Thyroid gland (tissue), 4 donors: ENCODE data around the gene FAM149B1. TPM values are rescaled to one million over a fixed set of nuclear protein-coding genes. Genes with fewer than 3 reads are reported as not detected.

ENCODE experiments used
- DNase-seq, 2 donors: peaks; one replicate each; pipeline ENCODE4 v3.0.0-alpha.2; 2019
- H3K27ac ChIP-seq, 3 donors: fragments of 200-600 bp; sonication (generic); 1 replicate in 2 of 3; 2 replicates in 1 of 3; pipeline ENCODE4 v1.5.1; 2016 to 2019; ENCODE audit warnings: mild to moderate bottlenecking in 1 of 3, moderate library complexity in 1 of 3
- H3K27me3 ChIP-seq: fragments of 200-600 bp; sonication (generic); one replicate; pipeline ENCODE4 v1.5.1; 2019
- H3K36me3 ChIP-seq, 2 donors: fragments of 200-600 bp; sonication (generic); one replicate each; pipeline ENCODE4 v1.5.1; 2016 to 2019
- H3K4me1 ChIP-seq, 2 donors: fragments of 200-600 bp; sonication (generic); one replicate each; pipeline ENCODE4 v1.5.1; 2017 to 2019
- H3K4me3 ChIP-seq, 3 donors: fragments of 200-600 bp; sonication (generic); replicated peaks in 1 of 3; 1 replicate in 2 of 3; 2 replicates in 1 of 3; pipeline ENCODE4 v1.5.1; 2016; ENCODE audit warnings: mild to moderate bottlenecking in 1 of 3
- H3K9me3 ChIP-seq: fragments of 200-600 bp; sonication (generic); one replicate; pipeline ENCODE4 v1.5.1; 2017
- CTCF ChIP-seq, 6 experiments: fragments of 200-600 bp in 3 of 6; fragments of 450-650 bp in 3 of 6; sonication (generic) in 3 of 6; IDR thresholded peaks; one replicate each; pipeline ENCODE4 v1.5.1; 2016 to 2019; ENCODE audit warnings: antibody characterized with exemption in 6 of 6, mild to moderate bottlenecking in 2 of 6, inconsistent platforms in 1 of 6, moderate library complexity in 1 of 6
- POLR2A ChIP-seq, 2 donors: fragments of 450-650 bp; IDR thresholded peaks; one replicate each; pipeline ENCODE4 v1.6.1; 2017; ENCODE audit warnings: antibody characterized with exemption in 2 of 2, mild to moderate bottlenecking in 2 of 2, moderate library complexity in 1 of 2
- WGBS, 2 donors: methylation state at CpG; one replicate each; pipeline ENCODE4 v1.1.5; 2017; 5-methylcytosine and 5-hydroxymethylcytosine counted together
- intact Hi-C: fragments of 100-400 bp; cut with DNase I; formaldehyde crosslinking; loops from one replicate; pipeline ENCODE4 v1.15.1; 2023
- total RNA-seq, 4 donors: library from RNA; depleted of rRNA; stranded (reverse); fragments of >200 nt; gene quantifications; one replicate each; pipeline ENCODE4 v1.2.3, GENCODE V29; 2016

Gene FAM149B1
- total RNA-seq, 4 donors from 2014 or later: 20.2 to 21.4 (median 20.9) TPM

DNA sequence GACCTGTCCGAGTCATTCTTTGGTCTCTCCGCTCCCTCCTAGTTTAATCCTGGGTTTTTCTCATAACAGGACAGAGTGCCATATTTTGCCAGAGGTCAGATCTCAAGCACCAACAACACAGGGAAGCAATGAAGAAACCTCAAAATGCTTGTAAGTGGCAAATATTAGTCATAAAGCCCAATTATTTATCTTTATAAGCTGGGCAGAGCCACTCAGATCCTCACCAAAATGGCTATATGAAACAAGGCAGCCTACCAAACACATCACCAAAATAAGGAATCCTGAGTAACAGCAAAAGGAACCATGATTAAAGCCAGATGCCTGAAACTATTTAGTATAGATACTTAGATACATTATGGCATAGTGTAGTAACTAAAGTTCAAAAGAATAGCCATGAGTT lies 4.8 kb upstream of the FAM149B1 start:
- peaks cover 0 to 11% of the 10 kb centered on the region in 2 donors for H3K36me3 ChIP-seq
- no peak for DNase-seq
- intact Hi-C loops: loop anchor here (10.0 kb wide), 1 partner anchor 582 kb away; the partner anchor contains the start of gene SEC24C
- 96 to 98% methylated on average over 2 of the region's 2 CpGs for WGBS, 2 donors
- H3K27ac ChIP-seq: no peak overlapping the region
- no peak for TF ChIP-seq CTCF (IDR thresholded peaks at IDR 0.05)
- no peak for TF ChIP-seq POLR2A (IDR thresholded peaks at IDR 0.05)
- H3K9me3 ChIP-seq: no peaks in the 10 kb centered on the region
- H3K27me3 ChIP-seq: no peaks in the 10 kb centered on the region
- H3K4me3 ChIP-seq: no peak overlapping the region
- peaks cover 5 to 19% of the 10 kb centered on the region in 2 donors for H3K4me1 ChIP-seq

GRCh38 chr10:73166972-73167371 lies 947 bp upstream of the FAM149B1 start:
- Histone ChIP-seq H3K4me3 (peak overlapping the region in 2 of 3 donors; percentile 58 to 87), H3K4me1 (peaks cover 12 to 24% of the 10 kb centered on the region in 2 donors)
- intact Hi-C loops: loop anchor here (10.0 kb wide), 1 partner anchor 578 kb away; the partner anchor contains the start of gene SEC24C

GRCh38 chr10:73167458-73167782 lies 499 bp upstream of the FAM149B1 start:
- WGBS, 2 donors: 3 to 6% methylated on average over 5 of the region's 5 CpGs
- intact Hi-C loops: loop anchor here (10.0 kb wide), 1 partner anchor 577 kb away; the partner anchor contains the start of gene SEC24C
- Histone ChIP-seq H3K9me3 (no peaks in the 10 kb centered on the region), H3K36me3 (peaks cover 0 to 3% of the 10 kb centered on the region in 2 donors), H3K27ac (peak overlapping the region; percentile 89 to 93 (median 91)), H3K4me1 (peaks cover 12 to 24% of the 10 kb centered on the region in 2 donors), H3K27me3 (no peaks in the 10 kb centered on the region), H3K4me3 (peak overlapping the region; percentile 58 to 94 (median 87))
- TF ChIP-seq POLR2A (IDR thresholded peaks at IDR 0.05): no peak
- no peak for TF ChIP-seq CTCF (IDR thresholded peaks at IDR 0.05)
- DNase-seq: no peak

More at GRCh38 chr10:73166972-73167371, 947 bp upstream of the FAM149B1 start:
- Histone ChIP-seq H3K36me3 (peaks cover 0 to 7% of the 10 kb centered on the region in 2 donors), H3K27me3 (no peaks in the 10 kb centered on the region), H3K9me3 (no peaks in the 10 kb centered on the region), H3K27ac (no peak overlapping the region)
- 83 to 92% methylated on average over 2 of the region's 2 CpGs for WGBS, 2 donors
- no peak for DNase-seq
- TF ChIP-seq CTCF (IDR thresholded peaks at IDR 0.05) (no peak), POLR2A (IDR thresholded peaks at IDR 0.05) (no peak)

DNA sequence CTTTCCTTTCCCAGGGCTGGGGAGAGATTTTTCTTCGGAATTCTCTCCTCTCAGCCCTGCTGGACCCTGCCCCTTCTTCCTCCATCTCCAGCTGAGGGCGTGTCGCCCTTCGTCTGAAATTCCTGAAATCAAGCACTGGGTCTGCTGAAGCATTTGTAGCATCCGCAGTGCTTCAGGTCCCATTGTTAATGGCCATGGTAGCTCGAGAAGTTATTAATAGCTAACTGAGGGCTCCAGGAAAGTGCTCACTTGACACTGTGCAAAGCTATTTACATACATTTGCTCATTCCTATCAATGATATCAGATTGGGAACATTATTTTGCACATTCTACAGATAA lies 515 bp downstream of the FAM149B1 start:
- H3K4me1 ChIP-seq: peaks cover 12 to 24% of the 10 kb centered on the region in 2 donors
- no peaks in the 10 kb centered on the region for H3K27me3 ChIP-seq
- H3K9me3 ChIP-seq: no peaks in the 10 kb centered on the region
- peak overlapping the region; percentile 89 to 93 (median 91) for H3K27ac ChIP-seq
- TF ChIP-seq POLR2A (IDR thresholded peaks at IDR 0.05): no peak
- TF ChIP-seq CTCF (IDR thresholded peaks at IDR 0.05): no peak
- DNase-seq: no peak
- WGBS, 2 donors: 0% methylated on average over 6 of the region's 6 CpGs
- H3K4me3 ChIP-seq: peak overlapping the region; percentile 58 to 94 (median 87)
- intact Hi-C loops: loop anchor here (10.0 kb wide), 1 partner anchor 576 kb away; the partner anchor contains the start of gene SEC24C
- H3K36me3 ChIP-seq: no peaks in the 10 kb centered on the region

- no peaks in the 10 kb centered on the region for H3K27me3 ChIP-seq
- intact Hi-C loops: loop anchor here (10.0 kb wide), 1 partner anchor 575 kb away; the partner anchor contains the start of gene SEC24C
- H3K4me3 ChIP-seq: no peak overlapping the region
These were observed 1.4 kb downstream of the FAM149B1 start for GRCh38 chr10:73169320-73169719.

More at GRCh38 chr10:73169320-73169719, 1.4 kb downstream of the FAM149B1 start:
- no peak for TF ChIP-seq POLR2A (IDR thresholded peaks at IDR 0.05)
- TF ChIP-seq CTCF (IDR thresholded peaks at IDR 0.05): no peak
- no peaks in the 10 kb centered on the region for H3K36me3 ChIP-seq
- no peak for DNase-seq
- no peak overlapping the region for H3K27ac ChIP-seq
- WGBS, 2 donors: 95 to 98% methylated on average over 3 of the region's 3 CpGs
- H3K4me1 ChIP-seq: peaks cover 12 to 24% of the 10 kb centered on the region in 2 donors
- no peaks in the 10 kb centered on the region for H3K9me3 ChIP-seq
